Left ventricle myocardium inferior (tissue), 1 donor: Measurements from ENCODE around the gene ACR. TPM values are rescaled to one million over a fixed set of nuclear protein-coding genes. Genes with fewer than 3 reads are reported as not detected.
A peak's percentile ranks its signal among the peaks of the same experiment; 100 is the strongest.

Source experiments
- DNase-seq: peaks from one replicate; pipeline ENCODE4 v3.0.0-alpha.2; 2020
- H3K27ac ChIP-seq: fragments of 200-600 bp; replicated peaks from 2 replicates; pipeline ENCODE4 v1.8.0; 2021
- H3K27me3 ChIP-seq: fragments of 200-600 bp; 2 replicates; pipeline ENCODE4 v1.8.0; 2021; ENCODE audit warnings: low read depth
- H3K36me3 ChIP-seq: fragments of 200-600 bp; 2 replicates; pipeline ENCODE4 v1.8.0; 2021
- H3K4me1 ChIP-seq: fragments of 200-600 bp; 2 replicates; pipeline ENCODE4 v1.8.0; 2021
- H3K4me3 ChIP-seq: fragments of 200-600 bp; 2 replicates; pipeline ENCODE4 v1.8.0; 2021; ENCODE audit warnings: mild to moderate bottlenecking, moderate library complexity
- H3K9me3 ChIP-seq: fragments of 200-600 bp; replicated peaks from 2 replicates; pipeline ENCODE4 v1.8.0; 2021
- CTCF ChIP-seq: fragments of 200-600 bp; IDR thresholded peaks from 2 replicates; pipeline ENCODE4 v1.8.0; 2021; ENCODE audit warnings: antibody characterized with exemption, mild to moderate bottlenecking, borderline replicate concordance
- intact Hi-C: fragments of 100-400 bp; cut with micrococcal nuclease; formaldehyde crosslinking; loops from one replicate; pipeline ENCODE4 v1.11.0; 2022
- total RNA-seq: library from RNA; stranded (reverse); fragmentation: NEBNext Ultra II Directional; extraction: Animal tissue kit (Norgen Biotek cat#: 25700); gene quantifications from one replicate; pipeline ENCODE4 v1.2.1, GENCODE V29; 2021
- donor health status: DM: no; HTN: yes; CAD: no; lungs with severe emphysema.

Gene ACR
- total RNA-seq, 1 donor from 2014 or later: 0.30 TPM

- Histone ChIP-seq H3K36me3 (peaks cover 38% of the 10 kb centered on the region), H3K4me1 (peaks cover 81% of the 10 kb centered on the region), H3K27me3 (no peaks in the 10 kb centered on the region), H3K9me3 (no peaks in the 10 kb centered on the region), H3K27ac (peak overlapping the region; percentile 56), H3K4me3 (no peak overlapping the region)
- TF ChIP-seq CTCF: no peak
- DNase-seq: no peak
- intact Hi-C loops: no loop called here
Measured at GRCh38 chr22:50701076-50701419, 37.0 kb upstream of the ACR start.

- Histone ChIP-seq H3K9me3 (no peaks in the 10 kb centered on the region), H3K27me3 (no peaks in the 10 kb centered on the region), H3K27ac (peak overlapping the region; percentile 56), H3K36me3 (peaks cover 42% of the 10 kb centered on the region), H3K4me3 (no peak overlapping the region), H3K4me1 (peaks cover 76% of the 10 kb centered on the region)
- no peak for TF ChIP-seq CTCF
- no peak for DNase-seq
- intact Hi-C loops: no loop called here
Measured at GRCh38 chr22:50701428-50702154, 36.4 kb upstream of the ACR start.

- H3K4me3 ChIP-seq: no peak overlapping the region
- peaks cover 69% of the 10 kb centered on the region for H3K4me1 ChIP-seq
- TF ChIP-seq CTCF: no peak
- intact Hi-C loops: no loop called here
- H3K27me3 ChIP-seq: no peaks in the 10 kb centered on the region
- H3K9me3 ChIP-seq: no peaks in the 10 kb centered on the region
- peak overlapping the region; percentile 18 for H3K27ac ChIP-seq
- peaks cover 44% of the 10 kb centered on the region for H3K36me3 ChIP-seq
- no peak for DNase-seq
Measured at GRCh38 chr22:50702261-50702671, 35.7 kb upstream of the ACR start.

- Histone ChIP-seq H3K27ac (peak overlapping the region; percentile 18), H3K9me3 (no peaks in the 10 kb centered on the region), H3K4me3 (no peak overlapping the region), H3K4me1 (peaks cover 64% of the 10 kb centered on the region), H3K27me3 (no peaks in the 10 kb centered on the region), H3K36me3 (peaks cover 44% of the 10 kb centered on the region)
- no peak for TF ChIP-seq CTCF
- intact Hi-C loops: no loop called here
- DNase-seq: peak; percentile 11
Measured at GRCh38 chr22:50702821-50703725, 34.9 kb upstream of the ACR start.

- Histone ChIP-seq H3K9me3 (no peaks in the 10 kb centered on the region), H3K4me1 (peaks cover 57% of the 10 kb centered on the region), H3K27ac (no peak overlapping the region), H3K27me3 (no peaks in the 10 kb centered on the region), H3K36me3 (peaks cover 44% of the 10 kb centered on the region), H3K4me3 (no peak overlapping the region)
- intact Hi-C loops: no loop called here
- DNase-seq: peak; percentile 11
- TF ChIP-seq CTCF: no peak
Measured at GRCh38 chr22:50703726-50704509, 34.1 kb upstream of the ACR start.
